Gastroesophageal sphincter (tissue), 4 donors: ENCODE results near the gene ANKRD65. TPM values are rescaled to one million over a fixed set of nuclear protein-coding genes. Genes with fewer than 3 reads are reported as not detected.
"Not testable (repeated sequence)": the region's sequence is repeated elsewhere in the genome, so short reads cannot be mapped to it uniquely, and the experiment has no call there.

Experiments
- ATAC-seq: fragments of 150-250 bp; one replicate; pipeline ENCODE4 v1.9.1; 2016; ENCODE audit warnings: mild to moderate bottlenecking, moderate library complexity
- H3K27ac ChIP-seq, 4 donors: fragments of 200-600 bp; sonication (generic) in 3 of 4; 1 replicate in 3 of 4; 2 replicates in 1 of 4; pipeline ENCODE4 v1.5.1; 2016 to 2019
- H3K27me3 ChIP-seq: fragments of 200-600 bp; sonication (generic); one replicate; pipeline ENCODE4 v1.5.1; 2019
- H3K36me3 ChIP-seq, 2 donors: fragments of 200-600 bp; sonication (generic); one replicate each; pipeline ENCODE4 v1.5.1; 2019; ENCODE audit warnings: control low read depth in 1 of 2
- H3K4me1 ChIP-seq, 3 donors: fragments of 200-600 bp; sonication (generic); 1 replicate in 2 of 3; 2 replicates in 1 of 3; pipeline ENCODE4 v1.5.1; 2016 to 2019; ENCODE audit warnings: control low read depth in 2 of 3
- H3K4me3 ChIP-seq, 2 donors: fragments of 200-600 bp; sonication (generic); one replicate each; pipeline ENCODE4 v1.5.1; 2019; ENCODE audit warnings: mild to moderate bottlenecking in 1 of 2, moderate library complexity in 1 of 2
- H3K9me3 ChIP-seq, 3 donors: fragments of 200-600 bp; sonication (generic); one replicate each; pipeline ENCODE4 v1.5.1; 2017 to 2019; ENCODE audit warnings: control low read depth in 2 of 3
- CTCF ChIP-seq, 4 experiments: fragments of 200-600 bp in 2 of 4; fragments of 450-650 bp in 2 of 4; sonication (generic) in 1 of 4; IDR thresholded peaks; one replicate each; pipeline ENCODE4 v1.5.1; 2017 to 2019; ENCODE audit warnings: antibody characterized with exemption in 4 of 4, mild to moderate bottlenecking in 2 of 4, moderate library complexity in 2 of 4
- EP300 ChIP-seq: sonication (generic); formaldehyde crosslinking; IDR thresholded peaks from one replicate; pipeline ENCODE4 v1.6.1; 2017; ENCODE audit warnings: antibody characterized with exemption, mild to moderate bottlenecking
- POLR2A ChIP-seq, 2 donors: fragments of 450-650 bp; IDR thresholded peaks; one replicate each; pipeline ENCODE4 v1.6.1; 2017; ENCODE audit warnings: antibody characterized with exemption in 2 of 2, mild to moderate bottlenecking in 2 of 2, moderate library complexity in 1 of 2
- POLR2AphosphoS5 ChIP-seq: sonication (generic); formaldehyde crosslinking; IDR thresholded peaks from one replicate; pipeline ENCODE4 v1.6.1; 2017; ENCODE audit warnings: antibody characterized with exemption
- WGBS, 2 donors: methylation state at CpG; one replicate each; pipeline ENCODE4 v1.1.5; 2018; ENCODE audit warnings: low coverage in 1 of 2; 5-methylcytosine and 5-hydroxymethylcytosine counted together
- total RNA-seq, 4 donors: library from RNA; depleted of rRNA; stranded (reverse); fragments of >200 nt; gene quantifications; one replicate each; pipeline ENCODE4 v1.1.0, GENCODE V29; 2016

ANKRD65 gene
- total RNA-seq, 4 donors from 2014 or later = 8.7 to 16.9 (median 10.3) TPM

- Histone ChIP-seq H3K27me3 (no peaks in the 10 kb centered on the region), H3K9me3 (no peaks in the 10 kb centered on the region), H3K4me3 (no peak overlapping the region), H3K27ac (no peak overlapping the region), H3K36me3 (peaks cover 0 to 85% of the 10 kb centered on the region in 2 donors), H3K4me1 (peaks cover 0 to 11% (median 0%) of the 10 kb centered on the region in 3 donors)
- TF ChIP-seq POLR2AphosphoS5 (no peak), POLR2A (IDR thresholded peaks at IDR 0.05) (no peak), EP300 (no peak), CTCF (IDR thresholded peaks at IDR 0.05) (no peak)
- 91 to 100% methylated on average over 2 to 6 of the region's 16 CpGs for WGBS, 2 donors
- no peak for ATAC-seq
Observed at GRCh38 chr1:1388078-1388472, 33.0 kb downstream of the ANKRD65 start.

GRCh38 chr1:1387098-1388077 lies 33.7 kb downstream of the ANKRD65 start:
- ATAC-seq = no peak
- Histone ChIP-seq H3K27ac (no peak overlapping the region), H3K27me3 (no peaks in the 10 kb centered on the region), H3K9me3 (no peaks in the 10 kb centered on the region), H3K4me3 (no peak overlapping the region), H3K36me3 (peaks cover 0 to 78% of the 10 kb centered on the region in 2 donors), H3K4me1 (peaks cover 0 to 4% (median 0%) of the 10 kb centered on the region in 3 donors)
- TF ChIP-seq POLR2AphosphoS5 = no peak
- TF ChIP-seq CTCF (IDR thresholded peaks at IDR 0.05) = no peak
- no peak for TF ChIP-seq POLR2A (IDR thresholded peaks at IDR 0.05)
- TF ChIP-seq EP300 = no peak
- WGBS, 2 donors = 95 to 96% methylated on average over 4 to 21 of the region's 50 CpGs

- ATAC-seq = no peak
- peaks cover 0 to under 1% (median 0%) of the 10 kb centered on the region in 3 donors for H3K4me1 ChIP-seq
- H3K36me3 ChIP-seq = peaks cover 0 to 73% of the 10 kb centered on the region in 2 donors
- no peak overlapping the region for H3K27ac ChIP-seq
- no peaks in the 10 kb centered on the region for H3K27me3 ChIP-seq
- no CpG with 5 or more reads among the region's 8 CpGs for WGBS, 2 donors
- no peak overlapping the region for H3K4me3 ChIP-seq
- TF ChIP-seq POLR2A (IDR thresholded peaks at IDR 0.05) (no peak), CTCF (IDR thresholded peaks at IDR 0.05) (no peak), EP300 (no peak), POLR2AphosphoS5 (no peak)
- H3K9me3 ChIP-seq = no peaks in the 10 kb centered on the region
Observed at GRCh38 chr1:1385931-1386330, 35.1 kb downstream of the ANKRD65 start.

- not testable (repeated sequence) for H3K4me1 ChIP-seq, H3K9me3 ChIP-seq, H3K27me3 ChIP-seq, H3K4me3 ChIP-seq, H3K27ac ChIP-seq, ATAC-seq
- 90 to 91% methylated on average over 9 to 13 of the region's 29 CpGs for WGBS, 2 donors
- H3K36me3 ChIP-seq = peaks cover 0 to 73% of the 10 kb centered on the region in 2 donors
Observed at GRCh38 chr1:1385339-1385738, 35.7 kb downstream of the ANKRD65 start.

- no peaks in the 10 kb centered on the region for H3K9me3 ChIP-seq
Observed at GRCh38 chr1:1381294-1381693, 39.8 kb downstream of the ANKRD65 start.

More at GRCh38 chr1:1381294-1381693, 39.8 kb downstream of the ANKRD65 start:
- H3K27ac ChIP-seq = no peak overlapping the region
- H3K36me3 ChIP-seq = peaks cover 0 to 33% of the 10 kb centered on the region in 2 donors
- TF ChIP-seq POLR2AphosphoS5 (no peak), CTCF (IDR thresholded peaks at IDR 0.05) (no peak), POLR2A (IDR thresholded peaks at IDR 0.05) (no peak), EP300 (no peak)
- H3K4me1 ChIP-seq = peaks cover 0 to under 1% (median 0%) of the 10 kb centered on the region in 3 donors
- no peak for ATAC-seq
- H3K4me3 ChIP-seq = no peak overlapping the region
- H3K27me3 ChIP-seq = no peaks in the 10 kb centered on the region
- no CpG with 5 or more reads among the region's 8 CpGs for WGBS, 2 donors
